HG03039 (cell line): ENCODE results near the gene CALHM6.
A peak's percentile ranks its signal among the peaks of the same experiment; 100 is the strongest.

Experiments used
- ATAC-seq: cut with Tn5 transposase; IDR thresholded peaks from one replicate; pipeline ENCODE4 v1.9.1; 2021; ENCODE audit warnings: mild to moderate bottlenecking, moderate library complexity; ENCODE audit not compliant: unreplicated experiment

The CALHM6 gene

DNA sequence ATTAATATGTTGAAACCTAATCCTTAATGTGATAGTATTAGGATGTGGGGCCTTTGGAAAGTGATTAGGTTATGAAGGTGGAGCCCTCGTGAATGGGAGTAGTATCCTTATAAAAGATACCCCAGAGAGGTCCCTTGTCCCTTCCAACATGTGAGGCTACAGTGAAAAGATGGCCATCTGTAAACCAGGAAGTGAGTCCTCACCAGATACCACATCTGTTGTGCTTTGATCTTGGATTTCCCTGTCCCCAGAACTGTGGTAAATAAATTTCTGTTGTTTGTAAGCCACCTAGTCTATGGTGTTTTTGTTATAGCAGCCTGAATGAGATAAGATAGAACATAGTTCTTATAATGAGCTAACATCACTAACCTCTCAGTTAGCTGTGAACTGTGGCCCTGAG lies 16.6 kb upstream of the CALHM6 start:
- ATAC-seq, result no peak

DNA sequence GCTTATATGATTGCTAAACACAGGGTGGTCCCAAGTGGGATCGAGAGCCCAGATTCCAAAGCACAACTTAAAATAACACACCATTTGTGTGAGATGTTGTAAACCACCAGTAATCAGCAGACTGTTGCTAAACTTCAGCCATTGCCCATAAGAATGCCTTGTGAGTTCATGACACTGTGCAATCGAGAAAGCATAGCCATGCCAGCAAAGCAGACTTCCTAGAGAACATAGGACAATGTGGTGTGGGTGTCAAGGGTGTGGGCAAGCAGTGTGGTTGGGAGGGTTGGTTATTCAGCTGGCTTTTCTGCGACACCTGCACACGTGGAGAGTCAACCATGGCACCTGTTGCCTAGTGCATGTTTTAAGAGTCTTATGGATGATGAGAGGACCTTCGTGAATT lies 16.1 kb upstream of the CALHM6 start:
- ATAC-seq, result no peak

DNA sequence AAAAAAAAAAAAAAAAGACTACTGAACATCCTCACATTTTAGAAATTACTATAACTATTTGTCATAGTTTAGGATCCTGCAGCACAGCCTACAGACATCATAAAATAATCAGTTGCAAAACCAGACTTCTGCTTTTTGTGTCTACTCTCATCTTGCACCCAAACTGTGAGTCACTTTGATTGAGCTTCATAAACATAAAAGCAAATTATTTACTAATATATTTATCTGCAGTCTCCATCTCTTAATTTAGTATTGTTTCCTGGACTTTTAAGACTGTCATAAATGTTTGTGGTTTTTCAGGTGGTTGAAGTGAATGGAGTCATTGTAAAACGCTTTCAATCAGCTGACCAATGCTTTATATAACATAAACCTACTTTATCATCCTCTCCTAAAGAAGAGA lies 14.8 kb upstream of the CALHM6 start:
- no peak for ATAC-seq

DNA sequence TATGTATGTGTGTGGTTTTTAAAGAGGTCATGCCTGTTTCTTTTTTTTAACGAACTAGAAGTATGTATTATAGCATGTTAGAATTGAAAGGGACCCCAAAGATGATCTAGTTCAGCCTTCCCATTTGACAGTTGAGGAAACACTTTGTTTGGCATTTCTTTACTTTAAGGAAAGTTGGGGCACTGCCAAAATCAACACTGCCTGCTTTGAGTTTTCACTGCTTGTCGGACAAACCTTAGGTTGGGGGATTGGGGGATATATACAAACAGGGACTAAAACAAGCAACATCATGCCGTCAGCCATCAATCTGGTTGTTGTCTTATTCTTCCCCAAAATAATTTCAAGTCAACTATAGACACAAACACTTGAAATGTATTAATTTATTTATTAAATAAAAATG lies 14.1 kb upstream of the CALHM6 start:
- ATAC-seq, result no peak

DNA sequence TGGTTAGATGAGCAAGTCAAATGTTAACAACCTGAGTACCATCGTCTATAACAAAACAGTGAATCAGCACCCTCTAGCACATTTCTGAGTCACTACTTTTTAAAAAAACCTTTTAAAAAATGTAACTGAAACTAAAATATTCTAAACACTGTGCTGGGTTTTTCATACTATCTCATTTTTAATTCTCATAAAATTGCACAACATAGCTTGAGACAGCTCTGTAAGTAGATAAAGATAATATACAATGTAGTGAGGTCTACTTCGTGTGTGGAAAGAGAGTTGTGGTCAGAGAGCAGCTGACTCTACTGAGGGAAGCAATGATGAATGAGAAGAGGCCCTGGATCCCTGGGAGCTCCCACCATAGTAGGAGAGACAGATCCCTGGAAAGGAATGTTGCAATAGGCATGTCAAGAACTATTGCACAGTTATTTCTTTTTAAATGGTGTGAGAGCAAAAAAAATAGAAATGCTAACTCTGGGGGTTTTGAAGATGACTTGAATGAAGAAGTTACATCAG lies 13.6 kb upstream of the CALHM6 start:
- no peak for ATAC-seq

DNA sequence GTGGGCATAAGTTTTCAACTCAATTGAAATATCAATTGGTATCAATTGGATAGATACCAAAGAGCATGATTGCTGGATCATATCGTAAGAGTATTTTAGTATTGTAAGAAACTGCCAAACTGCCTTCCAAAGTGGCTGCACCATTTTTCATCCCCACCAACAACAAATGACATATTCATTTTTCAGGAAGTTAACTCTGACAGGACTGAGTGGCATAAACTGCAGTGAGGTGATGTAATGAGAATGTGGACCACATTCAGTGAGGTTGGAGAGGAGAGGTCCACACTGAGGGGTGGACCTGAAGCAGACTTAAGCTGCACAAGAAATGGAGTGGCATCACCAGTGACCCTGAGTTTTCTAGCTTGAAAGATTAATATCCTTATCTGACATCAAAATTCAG lies 11.6 kb upstream of the CALHM6 start:
- no peak for ATAC-seq

DNA sequence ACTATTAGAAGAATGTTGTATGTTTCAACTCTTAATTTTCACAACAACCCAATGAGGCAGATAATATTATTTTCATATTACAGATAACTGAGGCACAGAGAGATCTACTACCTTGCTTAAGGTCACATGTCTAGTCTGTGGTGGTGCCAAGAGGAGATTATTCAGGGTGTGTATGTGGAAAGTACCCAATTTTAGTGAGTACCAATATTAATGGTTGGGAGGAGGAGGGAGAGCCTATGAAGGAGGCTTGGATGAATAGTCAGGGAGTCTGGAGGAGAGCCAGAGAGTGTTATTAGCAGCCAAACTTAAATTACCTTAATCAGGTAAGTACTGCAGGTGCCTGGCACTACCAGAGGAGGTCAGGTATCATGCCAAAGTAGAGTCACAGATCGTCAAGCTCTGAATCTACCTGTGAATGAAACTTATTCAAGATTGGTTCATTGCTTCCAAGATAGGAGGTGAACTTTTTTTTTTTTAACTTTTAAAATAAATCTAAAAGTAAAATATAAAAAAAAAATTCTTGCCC lies 10.9 kb upstream of the CALHM6 start:
- no peak for ATAC-seq

DNA sequence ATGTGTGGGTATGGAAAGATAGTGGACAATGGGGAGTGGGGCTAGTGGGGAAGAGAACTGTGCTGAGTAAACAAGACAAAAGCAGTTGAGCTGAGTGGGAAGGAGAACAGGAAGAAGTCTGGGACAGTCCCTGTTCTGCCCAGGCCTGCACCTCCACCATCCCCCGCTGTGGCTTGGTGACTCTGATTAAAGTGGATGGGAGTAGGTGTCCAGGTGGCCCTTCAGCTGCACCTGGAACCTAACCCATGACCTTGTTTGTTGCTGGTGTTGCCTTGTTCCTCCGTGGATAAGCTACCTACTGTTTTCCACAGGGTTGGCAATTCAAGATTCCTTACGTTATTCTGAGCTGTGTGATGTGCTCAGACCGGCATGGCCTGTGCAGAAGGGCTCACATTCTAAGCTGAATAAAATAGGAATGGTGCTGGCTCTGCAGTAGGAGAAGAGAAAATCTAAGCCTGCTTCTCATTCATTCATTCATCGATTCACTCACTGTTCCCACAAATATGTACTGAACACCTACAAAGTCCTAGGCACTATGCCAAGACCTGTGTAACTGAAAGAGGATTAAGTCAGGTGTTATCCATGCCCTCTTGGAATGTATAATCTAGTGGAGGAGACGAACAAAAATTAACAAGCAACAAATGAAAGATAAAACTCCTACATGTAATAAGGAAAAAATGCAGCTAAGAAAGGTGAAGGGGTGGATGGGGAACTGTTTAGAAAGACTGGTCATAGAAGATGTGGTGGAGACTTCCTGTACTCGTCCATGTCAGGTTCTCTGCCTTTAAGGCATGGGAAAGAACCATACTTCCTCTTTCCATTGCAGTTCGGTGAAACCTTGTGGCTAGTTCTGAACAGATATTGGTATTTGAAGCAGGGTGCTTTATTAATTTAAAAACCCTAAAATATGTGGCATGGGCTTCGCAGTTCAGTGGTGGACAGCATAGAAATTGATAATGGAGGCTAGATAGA lies 10.1 kb upstream of the CALHM6 start:
- ATAC-seq, result peak; percentile 70

DNA sequence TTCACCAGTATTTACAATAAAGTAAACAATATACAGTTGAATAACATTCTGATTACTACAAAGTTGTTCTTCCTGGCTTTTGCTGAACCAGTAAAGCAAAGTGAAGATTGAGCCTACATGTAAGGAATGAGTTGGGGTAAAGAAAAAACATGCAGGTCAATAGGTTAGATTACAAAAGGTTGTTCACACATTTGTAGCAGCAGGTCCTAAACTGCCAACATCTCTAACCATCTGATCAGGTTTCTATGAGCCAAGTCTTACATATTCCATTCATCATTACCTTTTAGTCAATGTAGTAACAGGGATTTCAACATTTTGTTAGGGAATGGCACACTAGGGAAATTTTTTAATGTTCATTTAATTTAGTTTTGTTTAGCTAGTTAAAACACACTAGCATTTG lies 9.3 kb upstream of the CALHM6 start:
- no peak for ATAC-seq

DNA sequence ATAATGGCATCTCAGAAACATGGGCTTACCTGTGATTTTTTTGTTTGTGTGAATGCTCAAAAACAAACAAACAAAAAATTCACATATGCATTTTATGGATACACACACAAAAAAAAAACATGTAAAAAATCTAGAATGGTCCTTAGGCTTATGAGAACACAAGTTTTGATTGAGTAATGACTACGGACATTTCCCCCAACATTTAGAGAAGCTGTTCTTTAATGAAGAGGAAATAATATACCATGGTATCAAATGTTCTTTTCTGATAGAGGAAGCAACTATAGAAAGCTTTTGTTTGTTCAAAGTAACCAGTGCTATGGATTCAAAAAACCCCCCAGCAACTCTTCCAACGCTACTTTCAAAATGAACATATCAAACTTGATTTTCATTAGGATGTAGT lies 8.6 kb upstream of the CALHM6 start:
- ATAC-seq, result no peak

DNA sequence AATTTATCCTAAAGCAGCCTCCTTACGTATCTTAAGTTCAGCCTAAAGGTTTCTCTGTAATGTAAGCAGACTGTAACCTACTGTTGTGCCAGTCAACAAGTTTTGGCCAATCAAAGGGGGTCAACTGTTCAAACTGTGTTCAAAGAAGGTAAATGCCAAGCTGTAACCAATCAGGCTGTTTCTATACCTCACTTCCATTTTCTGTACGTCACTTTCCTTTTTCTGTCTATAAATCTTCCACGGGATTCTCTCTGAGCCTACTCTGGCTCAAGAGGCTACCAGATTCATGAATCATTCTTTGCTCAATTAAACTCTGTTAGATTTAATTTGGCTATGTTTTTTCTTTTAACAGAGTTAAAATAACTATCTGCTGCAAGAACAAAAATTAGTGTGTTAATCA lies 5.1 kb upstream of the CALHM6 start:
- no peak for ATAC-seq

DNA sequence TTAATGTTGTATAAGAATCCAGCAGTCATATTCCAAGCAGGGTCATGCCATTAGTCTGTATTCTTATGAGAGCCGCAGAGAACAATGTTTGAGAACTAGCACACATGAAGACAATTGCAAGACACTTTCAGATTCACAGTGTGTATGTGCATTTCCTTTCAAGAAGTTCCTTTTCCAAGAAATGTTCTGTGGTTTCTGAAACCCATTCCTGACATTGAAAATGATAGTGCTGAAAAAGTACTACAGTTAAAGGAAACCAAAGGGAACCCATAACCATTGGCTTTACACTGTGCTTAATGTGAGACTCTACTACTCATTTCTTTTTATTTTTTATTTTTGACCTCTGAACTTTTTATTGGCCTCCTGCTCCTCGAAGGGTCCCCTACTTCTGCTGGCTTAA lies 4.2 kb upstream of the CALHM6 start:
- no peak for ATAC-seq

DNA sequence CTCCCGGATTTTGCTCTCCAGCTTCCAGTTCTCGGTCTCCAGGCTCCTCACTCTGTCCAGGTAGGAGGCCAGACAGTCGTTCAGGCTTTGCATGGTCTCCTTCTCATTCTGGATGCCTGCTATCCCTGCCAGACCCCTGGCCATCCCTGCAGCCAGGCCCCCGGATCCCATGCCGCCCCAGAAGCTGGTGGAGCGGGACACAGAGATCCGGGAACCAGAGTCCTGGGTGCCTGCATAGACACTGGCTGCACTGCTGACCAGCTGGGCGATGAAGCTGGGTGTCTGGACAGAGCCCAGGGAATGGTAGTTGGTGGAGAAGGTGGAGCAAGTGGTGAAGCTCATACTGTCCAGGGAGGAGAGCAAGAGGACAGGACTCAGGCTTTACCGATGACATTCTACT lies 2.9 kb upstream of the CALHM6 start:
- ATAC-seq, result no peak

DNA sequence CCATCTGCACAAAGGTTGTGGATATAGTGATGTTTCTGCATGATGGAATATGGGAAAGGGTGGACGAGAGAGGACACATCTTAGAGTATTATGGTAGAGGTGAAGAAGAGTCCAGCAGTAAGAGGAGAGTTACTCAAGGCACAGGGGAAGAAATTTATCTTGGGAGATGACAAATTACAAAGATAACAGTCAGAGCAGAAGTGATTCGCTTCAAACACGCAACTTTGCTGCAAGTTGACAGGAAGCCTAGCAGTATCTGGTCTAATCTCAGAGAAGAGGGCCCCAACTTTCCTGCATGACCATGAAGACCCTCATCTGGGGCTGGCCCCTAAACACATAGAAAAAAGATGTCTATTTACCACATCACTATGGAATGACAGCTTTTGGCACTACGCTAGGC lies 1.2 kb upstream of the CALHM6 start:
- ATAC-seq, result no peak

DNA sequence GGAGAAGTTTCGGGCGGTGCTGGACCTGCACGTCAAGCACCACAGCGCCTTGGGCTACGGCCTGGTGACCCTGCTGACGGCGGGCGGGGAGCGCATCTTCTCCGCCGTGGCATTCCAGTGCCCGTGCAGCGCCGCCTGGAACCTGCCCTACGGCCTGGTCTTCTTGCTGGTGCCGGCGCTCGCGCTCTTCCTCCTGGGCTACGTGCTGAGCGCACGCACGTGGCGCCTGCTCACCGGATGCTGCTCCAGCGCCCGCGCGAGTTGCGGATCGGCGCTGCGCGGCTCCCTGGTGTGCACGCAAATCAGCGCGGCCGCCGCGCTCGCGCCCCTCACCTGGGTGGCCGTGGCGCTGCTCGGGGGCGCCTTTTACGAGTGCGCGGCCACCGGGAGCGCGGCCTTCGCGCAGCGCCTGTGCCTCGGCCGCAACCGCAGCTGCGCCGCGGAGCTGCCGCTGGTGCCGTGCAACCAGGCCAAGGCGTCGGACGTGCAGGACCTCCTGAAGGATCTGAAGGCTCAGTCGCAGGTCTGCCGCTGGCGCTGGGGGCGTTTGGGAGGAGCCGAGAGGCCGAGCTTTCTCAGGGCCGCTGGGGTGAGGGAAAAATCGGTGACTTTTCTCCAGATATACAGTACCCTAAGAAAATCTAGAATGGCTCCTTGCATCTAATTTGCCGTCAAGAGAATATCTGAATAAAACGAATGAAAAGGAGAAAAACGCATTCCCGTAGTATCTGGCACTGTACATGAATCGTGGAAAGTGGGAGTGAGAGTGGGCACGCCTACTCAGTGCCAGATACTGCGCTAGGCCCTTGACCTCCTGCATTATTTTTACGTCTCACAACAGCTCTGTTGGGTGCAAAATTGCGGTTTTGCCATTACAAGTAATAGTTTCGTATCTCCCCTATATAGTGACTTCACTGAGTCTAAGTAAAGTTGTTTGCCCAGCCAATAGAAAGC lies 1.0 kb downstream of the CALHM6 start:
- peak; percentile 84 for ATAC-seq

DNA sequence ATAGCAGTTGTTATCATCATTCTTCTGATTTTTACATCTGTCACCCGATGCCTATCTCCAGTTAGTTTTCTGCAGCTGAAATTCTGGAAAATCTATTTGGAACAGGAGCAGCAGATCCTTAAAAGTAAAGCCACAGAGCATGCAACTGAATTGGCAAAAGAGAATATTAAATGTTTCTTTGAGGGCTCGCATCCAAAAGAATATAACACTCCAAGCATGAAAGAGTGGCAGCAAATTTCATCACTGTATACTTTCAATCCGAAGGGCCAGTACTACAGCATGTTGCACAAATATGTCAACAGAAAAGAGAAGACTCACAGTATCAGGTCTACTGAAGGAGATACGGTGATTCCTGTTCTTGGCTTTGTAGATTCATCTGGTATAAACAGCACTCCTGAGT lies 2.1 kb downstream of the CALHM6 start:
- no peak for ATAC-seq

DNA sequence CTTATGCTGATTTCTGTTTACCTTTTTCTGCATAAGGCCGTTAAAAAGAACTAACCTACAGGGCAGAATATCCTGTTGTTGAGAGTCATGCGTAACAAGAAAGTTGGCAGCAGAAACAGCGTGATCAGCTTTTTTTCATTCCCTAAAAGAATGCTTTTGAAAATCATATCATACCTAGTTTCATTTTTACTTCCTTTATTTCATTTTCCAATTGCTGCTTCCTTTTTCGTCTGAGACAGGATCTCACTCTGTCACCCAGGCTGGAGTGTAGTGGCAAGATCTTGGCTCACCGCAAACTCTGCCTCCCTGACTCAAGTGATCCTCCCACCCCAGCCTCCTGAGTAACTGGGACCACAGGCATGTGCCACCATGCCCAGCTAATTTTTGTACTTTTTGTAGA lies 4.1 kb downstream of the CALHM6 start:
- ATAC-seq, result no peak

DNA sequence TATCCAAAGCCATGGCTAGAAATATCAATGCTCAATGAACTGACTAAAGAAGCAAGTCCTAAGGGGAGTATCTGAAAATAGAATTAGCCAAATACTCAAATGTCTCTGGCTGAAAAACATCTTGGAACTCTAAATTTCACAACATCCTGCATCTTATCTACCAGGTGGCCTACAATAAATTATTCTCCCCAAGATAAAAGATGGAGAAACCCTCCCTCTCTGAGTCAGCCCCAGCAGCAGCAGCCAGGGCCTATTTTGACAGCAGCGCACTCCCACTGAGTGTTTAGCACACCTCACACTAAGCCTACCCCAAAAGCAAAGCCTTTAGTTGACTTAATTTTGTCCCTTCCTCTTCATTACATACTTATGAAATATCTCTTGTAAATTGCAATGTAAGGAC lies 5.9 kb downstream of the CALHM6 start:
- ATAC-seq, result no peak

DNA sequence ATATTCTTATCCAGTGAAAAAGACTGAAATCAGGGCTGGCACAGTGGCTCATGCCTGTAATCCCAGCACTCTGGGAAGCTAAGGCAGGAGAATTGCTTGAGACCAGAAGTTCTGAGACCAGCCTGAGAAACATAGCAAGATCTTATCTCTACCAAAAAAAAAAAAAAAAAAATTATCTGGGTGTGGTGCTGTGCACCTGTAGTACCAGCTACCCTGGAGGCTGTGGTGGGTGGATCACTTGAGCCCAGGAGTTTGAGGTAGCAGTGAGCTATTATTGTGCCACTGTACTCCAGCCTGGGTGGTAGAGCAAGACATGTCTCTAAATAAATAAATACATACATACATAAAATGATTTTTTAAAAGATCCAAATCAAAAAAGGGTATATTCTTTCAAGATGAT lies 6.3 kb downstream of the CALHM6 start:
- no peak for ATAC-seq

DNA sequence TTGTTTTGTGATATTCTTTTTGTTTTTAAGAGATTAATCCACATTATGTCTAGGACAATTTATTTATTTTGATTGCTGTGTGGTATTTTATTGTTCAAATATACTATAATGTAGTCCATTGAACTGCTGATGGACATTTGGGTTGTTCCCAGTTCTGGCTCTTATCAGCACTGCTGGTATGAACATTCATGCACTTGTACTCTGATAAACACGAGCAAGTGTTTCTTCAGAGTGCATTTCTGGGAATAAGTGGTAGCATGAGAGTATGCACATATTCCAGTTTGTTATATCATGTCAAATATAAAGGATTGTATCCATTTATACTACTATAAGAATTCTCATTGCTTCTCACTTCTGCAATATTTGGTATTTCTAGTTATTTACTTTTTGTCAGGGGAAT lies 7.1 kb downstream of the CALHM6 start:
- no peak for ATAC-seq

DNA sequence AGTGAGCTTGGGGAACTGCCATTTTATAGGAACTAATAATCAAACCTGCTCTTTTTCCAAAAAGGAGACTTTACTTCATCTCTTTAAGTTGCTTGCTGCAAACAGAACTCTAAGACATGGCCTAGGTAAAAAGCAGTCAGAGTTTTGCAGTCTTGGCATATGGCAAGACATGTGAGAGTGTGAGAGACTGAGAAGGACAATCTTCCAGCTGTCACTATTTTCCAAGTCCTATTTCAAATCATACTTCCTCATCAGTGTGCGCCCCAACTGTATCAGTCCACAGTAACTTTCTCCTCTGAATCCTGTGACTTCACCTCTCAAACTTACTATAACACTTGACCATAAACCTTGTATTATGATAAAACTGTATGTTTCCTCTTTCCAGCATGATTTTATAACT lies 10.4 kb downstream of the CALHM6 start:
- ATAC-seq, result no peak
